MM.1S (cell line): Measurements from ENCODE around the gene CCL21.

Experiments
- EZH2 ChIP-seq: fragments of 300-600 bp; sonication (generic); optimal IDR thresholded peaks from 2 replicates; pipeline ENCODE3; 2017; ENCODE audit warnings: low read depth, mild to moderate bottlenecking, antibody characterized with exemption, low read length, mixed read lengths
- TF ChIP-seq, protein P1 (sequence below): fragments of 300-600 bp; sonication (generic); IDR thresholded peaks from 2 replicates; pipeline ENCODE4 v1.5.1; 2016; ENCODE audit warnings: antibody characterized with exemption, low read length, mixed read lengths

DNA sequence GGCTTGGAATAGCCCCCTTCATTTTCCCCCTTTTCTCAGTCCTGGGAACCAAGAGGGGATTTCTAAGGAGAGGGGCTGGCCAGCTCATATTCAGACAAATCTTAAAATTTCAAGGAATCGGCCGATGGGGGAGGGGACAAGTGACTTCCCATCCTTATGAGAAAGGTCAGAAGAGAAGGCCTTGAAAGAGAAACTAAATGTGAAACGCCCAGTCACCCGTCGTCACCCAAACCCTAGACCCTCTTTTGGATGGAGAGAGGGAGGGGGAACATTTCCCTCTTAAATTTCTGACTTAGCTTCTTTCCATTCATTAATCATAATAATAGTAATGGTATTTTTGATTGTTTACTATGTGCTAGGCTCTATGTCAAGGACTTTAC is 18.0 kb downstream of the CCL21 start:
- TF ChIP-seq, protein P1, sequence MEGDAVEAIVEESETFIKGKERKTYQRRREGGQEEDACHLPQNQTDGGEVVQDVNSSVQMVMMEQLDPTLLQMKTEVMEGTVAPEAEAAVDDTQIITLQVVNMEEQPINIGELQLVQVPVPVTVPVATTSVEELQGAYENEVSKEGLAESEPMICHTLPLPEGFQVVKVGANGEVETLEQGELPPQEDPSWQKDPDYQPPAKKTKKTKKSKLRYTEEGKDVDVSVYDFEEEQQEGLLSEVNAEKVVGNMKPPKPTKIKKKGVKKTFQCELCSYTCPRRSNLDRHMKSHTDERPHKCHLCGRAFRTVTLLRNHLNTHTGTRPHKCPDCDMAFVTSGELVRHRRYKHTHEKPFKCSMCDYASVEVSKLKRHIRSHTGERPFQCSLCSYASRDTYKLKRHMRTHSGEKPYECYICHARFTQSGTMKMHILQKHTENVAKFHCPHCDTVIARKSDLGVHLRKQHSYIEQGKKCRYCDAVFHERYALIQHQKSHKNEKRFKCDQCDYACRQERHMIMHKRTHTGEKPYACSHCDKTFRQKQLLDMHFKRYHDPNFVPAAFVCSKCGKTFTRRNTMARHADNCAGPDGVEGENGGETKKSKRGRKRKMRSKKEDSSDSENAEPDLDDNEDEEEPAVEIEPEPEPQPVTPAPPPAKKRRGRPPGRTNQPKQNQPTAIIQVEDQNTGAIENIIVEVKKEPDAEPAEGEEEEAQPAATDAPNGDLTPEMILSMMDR = no peak
- TF ChIP-seq EZH2 = no peak
